Spleen (tissue), 11 donors: Measurements from ENCODE around the gene CLCNKB. TPM values are rescaled to one million over a fixed set of nuclear protein-coding genes. Genes with fewer than 3 reads are reported as not detected.

Experiments used
- DNase-seq: peaks from one replicate; pipeline ENCODE4 v3.0.0-alpha.2; 2020
- H3K27ac ChIP-seq, 8 donors: fragments of 200-600 bp; sonication (generic) in 7 of 8; 1 replicate in 4 of 8; 2 replicates in 4 of 8; pipeline versions ENCODE4 v1.5.0 to v1.8.0; 2016 to 2021; ENCODE audit warnings: inconsistent platforms in 4 of 8, mild to moderate bottlenecking in 4 of 8, moderate library complexity in 1 of 8
- H3K27me3 ChIP-seq, 7 donors: fragments of 200-600 bp; sonication (generic) in 6 of 7; replicated peaks in 1 of 7; 1 replicate in 4 of 7; 2 replicates in 3 of 7; pipeline versions ENCODE4 v1.5.0 to v1.8.0; 2016 to 2021; ENCODE audit warnings: inconsistent platforms in 3 of 7, mild to moderate bottlenecking in 1 of 7
- H3K36me3 ChIP-seq, 6 donors: fragments of 200-600 bp; sonication (generic) in 5 of 6; 1 replicate in 4 of 6; 2 replicates in 2 of 6; pipeline versions ENCODE4 v1.5.0 to v1.8.0; 2016 to 2021; ENCODE audit warnings: inconsistent platforms in 2 of 6
- H3K4me1 ChIP-seq, 6 donors: fragments of 200-600 bp; sonication (generic) in 5 of 6; 1 replicate in 3 of 6; 2 replicates in 3 of 6; pipeline versions ENCODE4 v1.5.0 to v1.8.0; 2016 to 2021; ENCODE audit warnings: inconsistent platforms in 3 of 6
- H3K4me3 ChIP-seq, 8 donors: fragments of 200-600 bp; sonication (generic) in 7 of 8; 1 replicate in 4 of 8; 2 replicates in 4 of 8; pipeline versions ENCODE4 v1.5.0 to v1.8.0; 2016 to 2021; ENCODE audit warnings: inconsistent platforms in 4 of 8, mild to moderate bottlenecking in 4 of 8, moderate library complexity in 2 of 8
- H3K9me3 ChIP-seq, 8 donors: fragments of 200-600 bp; sonication (generic) in 7 of 8; 1 replicate in 4 of 8; 2 replicates in 4 of 8; pipeline versions ENCODE4 v1.5.0 to v1.8.0; 2016 to 2021; ENCODE audit warnings: inconsistent platforms in 4 of 8
- POLR2A ChIP-seq, 3 donors: fragments of 450-650 bp; IDR thresholded peaks; one replicate each; pipeline ENCODE4 v1.5.1; 2017; ENCODE audit warnings: antibody characterized with exemption in 3 of 3, mild to moderate bottlenecking in 1 of 3
- POLR2AphosphoS5 ChIP-seq, 3 donors: sonication (generic); formaldehyde crosslinking; IDR thresholded peaks; one replicate each; pipeline ENCODE4 v1.5.1; 2017; ENCODE audit warnings: antibody characterized with exemption in 3 of 3
- WGBS, 5 donors: extraction: QIAGEN DNeasy Blood & Tissue Kit in 3 of 5; methylation state at CpG; one replicate each; pipeline versions ENCODE4 v1.1.5 to v1.1.7; 2013 to 2018; 5-methylcytosine and 5-hydroxymethylcytosine counted together
- intact Hi-C: fragments of 100-400 bp; cut with DNase I; formaldehyde crosslinking; loops from one replicate; pipeline ENCODE4 v1.15.0; 2023; ENCODE audit warnings: low total_unique reads
- polyA plus RNA-seq, 3 donors: library from polyadenylated mRNA; stranded (reverse); fragments of 200-250 nt; gene quantifications; one replicate each; pipeline ENCODE4 v1.2.1, GENCODE V29; 2013
- total RNA-seq, 7 donors: library from RNA; depleted of rRNA in 3 of 7; stranded (reverse); fragments of >200 nt in 3 of 7; fragmentation: NEBNext Ultra II Directional in 4 of 7; extraction: Animal tissue kit (Norgen Biotek cat#: 25700) in 4 of 7; gene quantifications; one replicate each; pipeline versions ENCODE4 v1.1.0 to v1.2.1, GENCODE V29; 2016 to 2021
- TF ChIP-seq, protein P1 (sequence below), 11 experiments: fragments of 200-600 bp in 7 of 11; fragments of 450-650 bp in 4 of 11; sonication (generic) in 4 of 11; IDR thresholded peaks in 8 of 11; conservative IDR thresholded peaks in 3 of 11; 1 replicate in 7 of 11; 2 replicates in 4 of 11; pipeline versions ENCODE4 v1.4.0 to v1.8.0; 2016 to 2021; ENCODE audit warnings: antibody characterized with exemption in 11 of 11, inconsistent platforms in 4 of 11, mild to moderate bottlenecking in 1 of 11
- donor health status: healthy with polysubstance abuse.
- donor health status: DM: no; HTN: no; CAD: no; lungs with moderate emphysema.
- donor health status: DM: no; HTN: no; CAD: no.
- donor health status: Bipolar disorder and iron deficiency.
- donor health status: healthy.
- donor health status: DM: no; HTN: no; CAD: no.
- donor health status: DM: yes; HTN: yes; CAD: no.

CLCNKB gene
- total and polyA plus RNA-seq, 10 donors: 0.04 to 0.13 (median 0.08) TPM; not detected in 6

DNA sequence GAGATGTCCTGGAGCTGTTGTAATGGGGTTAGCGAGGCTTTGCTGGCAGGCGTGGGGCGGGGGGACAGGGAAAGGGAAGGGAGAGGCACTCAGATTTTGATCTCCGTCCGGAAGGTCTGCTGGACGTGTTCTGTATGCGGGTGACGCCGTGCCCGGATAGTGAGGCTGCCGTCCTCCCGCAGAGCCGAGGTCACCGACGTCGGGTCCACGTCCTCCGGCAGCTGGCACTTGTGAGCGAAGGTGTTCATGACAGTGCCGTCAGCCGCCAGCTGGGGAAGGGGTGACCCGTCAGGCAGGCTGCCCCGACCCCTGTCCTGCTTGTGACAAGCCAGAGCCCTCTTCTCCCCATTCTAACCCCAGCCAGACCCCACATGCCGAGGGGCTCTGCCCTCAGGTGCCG lies 28.1 kb upstream of the CLCNKB start:
- WGBS, 5 donors: 88 to 97% (median 94%) methylated on average over 9 to 25 of the region's 25 CpGs
- Histone ChIP-seq H3K27me3 (peaks cover 0 to 17% (median 0%) of the 10 kb centered on the region in 7 donors), H3K4me3 (no peak overlapping the region), H3K9me3 (no peaks in the 10 kb centered on the region), H3K27ac (no peak overlapping the region), H3K36me3 (no peaks in the 10 kb centered on the region), H3K4me1 (peaks cover 12 to 59% (median 41%) of the 10 kb centered on the region in 6 donors)
- intact Hi-C loops: no loop called here
- DNase-seq: no peak
- TF ChIP-seq POLR2AphosphoS5 (IDR thresholded peaks at IDR 0.05) (no peak), POLR2A (IDR thresholded peaks at IDR 0.05) (no peak)
- TF ChIP-seq, protein P1, sequence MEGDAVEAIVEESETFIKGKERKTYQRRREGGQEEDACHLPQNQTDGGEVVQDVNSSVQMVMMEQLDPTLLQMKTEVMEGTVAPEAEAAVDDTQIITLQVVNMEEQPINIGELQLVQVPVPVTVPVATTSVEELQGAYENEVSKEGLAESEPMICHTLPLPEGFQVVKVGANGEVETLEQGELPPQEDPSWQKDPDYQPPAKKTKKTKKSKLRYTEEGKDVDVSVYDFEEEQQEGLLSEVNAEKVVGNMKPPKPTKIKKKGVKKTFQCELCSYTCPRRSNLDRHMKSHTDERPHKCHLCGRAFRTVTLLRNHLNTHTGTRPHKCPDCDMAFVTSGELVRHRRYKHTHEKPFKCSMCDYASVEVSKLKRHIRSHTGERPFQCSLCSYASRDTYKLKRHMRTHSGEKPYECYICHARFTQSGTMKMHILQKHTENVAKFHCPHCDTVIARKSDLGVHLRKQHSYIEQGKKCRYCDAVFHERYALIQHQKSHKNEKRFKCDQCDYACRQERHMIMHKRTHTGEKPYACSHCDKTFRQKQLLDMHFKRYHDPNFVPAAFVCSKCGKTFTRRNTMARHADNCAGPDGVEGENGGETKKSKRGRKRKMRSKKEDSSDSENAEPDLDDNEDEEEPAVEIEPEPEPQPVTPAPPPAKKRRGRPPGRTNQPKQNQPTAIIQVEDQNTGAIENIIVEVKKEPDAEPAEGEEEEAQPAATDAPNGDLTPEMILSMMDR (IDR thresholded peaks at IDR 0.05 in 8 of 11, conservative IDR thresholded peaks at IDR 0.05 in 3 of 11): no peak

DNA sequence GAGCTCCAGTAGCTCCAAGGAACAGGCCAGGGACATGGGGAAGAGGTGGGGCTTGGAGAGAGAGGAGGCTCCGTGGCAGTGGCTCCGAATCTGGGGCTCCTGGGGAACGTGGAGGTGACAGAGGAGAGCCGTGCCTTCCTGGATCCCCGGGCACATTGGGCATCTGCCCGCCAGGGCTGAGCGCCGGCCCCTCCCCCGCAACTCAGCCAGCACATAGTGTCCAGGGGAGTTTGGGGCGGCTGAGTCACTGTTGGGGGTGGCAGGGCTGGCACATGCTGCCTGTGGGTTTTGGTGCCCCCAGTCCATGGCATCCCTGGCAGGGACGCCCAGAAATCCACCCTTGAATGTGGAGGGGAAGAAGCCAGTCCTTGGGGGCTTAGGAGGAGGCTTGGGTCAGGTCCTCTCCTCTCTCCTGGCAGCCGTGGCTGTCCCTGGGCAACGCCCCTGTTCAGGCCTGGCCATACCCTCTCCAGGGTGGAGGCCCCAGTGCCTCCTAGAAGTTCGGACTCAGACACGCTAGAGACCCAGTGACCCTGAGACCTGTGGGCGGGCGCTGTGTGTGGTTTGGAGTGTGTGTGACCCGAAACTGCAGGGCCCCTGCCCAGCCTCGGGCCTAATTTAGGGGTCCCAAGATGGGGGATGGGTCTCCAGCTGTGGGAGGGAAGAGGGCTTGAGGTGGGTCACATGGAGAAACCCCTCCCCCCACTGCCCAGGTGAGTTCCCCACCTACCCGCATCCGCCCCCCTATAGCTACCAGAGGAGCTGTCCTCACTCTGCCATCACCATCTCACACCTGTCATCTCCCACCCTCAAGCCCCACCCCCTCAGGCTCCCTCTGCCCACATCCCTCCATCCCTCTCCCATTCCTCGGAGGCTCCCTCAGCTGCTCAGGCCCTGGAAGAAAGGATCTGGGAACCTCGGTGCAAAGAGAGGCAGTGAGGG lies 27.4 kb upstream of the CLCNKB start:
- Histone ChIP-seq H3K36me3 (no peaks in the 10 kb centered on the region), H3K4me3 (no peak overlapping the region), H3K4me1 (peaks cover 12 to 59% (median 41%) of the 10 kb centered on the region in 6 donors), H3K9me3 (no peaks in the 10 kb centered on the region), H3K27me3 (peaks cover 0 to 17% (median 0%) of the 10 kb centered on the region in 7 donors), H3K27ac (no peak overlapping the region)
- TF ChIP-seq POLR2A (IDR thresholded peaks at IDR 0.05) (no peak), POLR2AphosphoS5 (IDR thresholded peaks at IDR 0.05) (no peak)
- TF ChIP-seq, protein P1 (IDR thresholded peaks at IDR 0.05 in 8 of 11, conservative IDR thresholded peaks at IDR 0.05 in 3 of 11): no peak
- DNase-seq: no peak
- intact Hi-C loops: no loop called here
- WGBS, 5 donors: 64 to 88% (median 82%) methylated on average over 15 to 23 of the region's 23 CpGs

DNA sequence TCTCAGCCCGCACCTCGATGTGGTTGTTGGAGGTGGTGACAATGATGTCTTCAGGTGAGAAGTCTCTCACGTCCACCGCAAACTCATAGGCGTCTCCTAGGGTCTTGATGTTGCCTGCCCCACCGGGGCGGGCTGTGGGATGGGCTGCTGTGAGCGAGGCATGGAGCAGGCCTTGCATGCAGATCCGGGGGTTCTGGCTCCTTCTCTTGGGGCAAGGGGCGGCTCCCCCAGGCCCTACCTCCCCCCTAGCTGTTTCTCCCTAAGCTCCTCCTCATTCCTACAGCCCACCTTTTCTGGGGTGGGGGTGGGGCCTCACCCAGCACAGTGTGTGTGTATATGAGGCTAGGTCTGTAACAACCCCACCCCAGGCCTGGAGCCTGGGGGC lies 26.5 kb upstream of the CLCNKB start:
- TF ChIP-seq POLR2A (IDR thresholded peaks at IDR 0.05): no peak
- no peak for TF ChIP-seq POLR2AphosphoS5 (IDR thresholded peaks at IDR 0.05)
- TF ChIP-seq, protein P1 (IDR thresholded peaks at IDR 0.05 in 8 of 11, conservative IDR thresholded peaks at IDR 0.05 in 3 of 11): no peak
- DNase-seq: no peak
- intact Hi-C loops: no loop called here
- Histone ChIP-seq H3K4me3 (no peak overlapping the region), H3K36me3 (no peaks in the 10 kb centered on the region), H3K9me3 (no peaks in the 10 kb centered on the region), H3K27me3 (peaks cover 0 to 14% (median 0%) of the 10 kb centered on the region in 7 donors), H3K27ac (peak overlapping the region in 6 of 8 donors; percentile 55 to 78 (median 68)), H3K4me1 (peaks cover 12 to 56% (median 40%) of the 10 kb centered on the region in 6 donors)
- WGBS, 5 donors: 85 to 89% (median 88%) methylated on average over 8 to 10 of the region's 10 CpGs
